CD4-positive, alpha-beta memory T cell (primary cell): Measurements from ENCODE around the gene VILL. TPM values are rescaled to one million over a fixed set of nuclear protein-coding genes. Genes with fewer than 3 reads are reported as not detected.
A peak's percentile ranks its signal among the peaks of the same experiment; 100 is the strongest.

Experiments
- CTCF ChIA-PET: fragments of 350-600 bp; sonication (Branson Sonifier 250); formaldehyde crosslinking; loops from one replicate; lab custom pipeline; 2021; ENCODE audit warnings: inconsistent platforms; ENCODE audit not compliant: partially characterized antibody; lab: Charles Lee
- POLR2A ChIA-PET: fragments of 350-600 bp; sonication (Branson Sonifier 250); formaldehyde crosslinking; loops from one replicate; lab custom pipeline; 2021; ENCODE audit not compliant: partially characterized antibody; lab: Charles Lee
- DNase-seq, 5 donors: peaks; one replicate each; pipeline versions ENCODE4 v3.0.0 to v3.0.0-alpha.2; 2020 to 2022; ENCODE audit warnings: mixed read lengths in 1 of 5
- H3K27ac ChIP-seq: one replicate; pipeline ENCODE4 v1.7.0; 2013; ENCODE audit warnings: low read depth, low read length
- H3K27me3 ChIP-seq: 2 replicates; pipeline ENCODE4 v1.7.0; 2013; ENCODE audit warnings: mild to moderate bottlenecking, low read length, moderate library complexity; ENCODE audit not compliant: insufficient read depth
- H3K36me3 ChIP-seq: 2 replicates; pipeline ENCODE4 v1.7.0; 2013; ENCODE audit warnings: mild to moderate bottlenecking, low read length, moderate library complexity; ENCODE audit not compliant: insufficient read depth
- H3K4me1 ChIP-seq: 2 replicates; pipeline ENCODE4 v1.7.0; 2013; ENCODE audit warnings: mild to moderate bottlenecking, low read length, moderate library complexity; ENCODE audit not compliant: insufficient read depth
- H3K4me3 ChIP-seq, 2 donors: one replicate each; pipeline ENCODE4 v1.7.0; 2013; ENCODE audit warnings: low read length in 2 of 2, mild to moderate bottlenecking in 1 of 2
- H3K9me3 ChIP-seq, 2 donors: one replicate each; pipeline ENCODE4 v1.7.0; 2013; ENCODE audit warnings: low read length in 2 of 2, control low read depth in 1 of 2; ENCODE audit not compliant: control insufficient read depth in 1 of 2
- H3K27ac Mint-ChIP-seq, 7 donors: one replicate each; pipeline ENCODE4 v1.8.0; 2020 to 2021; ENCODE audit warnings: mixed read lengths in 7 of 7, mild to moderate bottlenecking in 6 of 7, inconsistent platforms in 3 of 7, moderate library complexity in 3 of 7
- H3K27me3 Mint-ChIP-seq, 2 donors: one replicate each; pipeline ENCODE4 v1.8.0; 2020 to 2021; ENCODE audit warnings: mixed read lengths in 2 of 2
- H3K36me3 Mint-ChIP-seq, 2 donors: one replicate each; pipeline ENCODE4 v1.8.0; 2020 to 2021; ENCODE audit warnings: mixed read lengths in 2 of 2, inconsistent platforms in 1 of 2, mild to moderate bottlenecking in 1 of 2
- H3K4me1 Mint-ChIP-seq, 4 donors: one replicate each; pipeline ENCODE4 v1.8.0; 2020 to 2021; ENCODE audit warnings: mixed read lengths in 4 of 4, mild to moderate bottlenecking in 1 of 4
- H3K4me3 Mint-ChIP-seq, 8 donors: one replicate each; pipeline ENCODE4 v1.8.0; 2020 to 2021; ENCODE audit warnings: mixed read lengths in 8 of 8, mild to moderate bottlenecking in 7 of 8, moderate library complexity in 6 of 8, inconsistent platforms in 3 of 8
- H3K9me3 Mint-ChIP-seq, 8 donors: one replicate each; pipeline ENCODE4 v1.8.0; 2020 to 2021; ENCODE audit warnings: mixed read lengths in 8 of 8, mild to moderate bottlenecking in 5 of 8, inconsistent platforms in 3 of 8, moderate library complexity in 1 of 8
- intact Hi-C: fragments of 100-400 bp; cut with micrococcal nuclease; formaldehyde crosslinking; loops from one replicate; pipeline ENCODE4 v1.15.1; 2023
- polyA plus RNA-seq, 2 donors: library from polyadenylated mRNA; unstranded; fragments of 300-500 nt; fragmentation: Illumina TruSeq; gene quantifications; one replicate each; pipeline ENCODE4 v1.2.3, GENCODE V29; 2021
- total RNA-seq, 2 experiments: library from RNA; stranded (reverse); gene quantifications; one replicate each; pipeline ENCODE4 v1.2.3, GENCODE V29; 2021

VILL gene
- total and polyA plus RNA-seq, 4 experiments from 2014 or later: 13.4 to 43.4 (median 29.8) TPM

DNA sequence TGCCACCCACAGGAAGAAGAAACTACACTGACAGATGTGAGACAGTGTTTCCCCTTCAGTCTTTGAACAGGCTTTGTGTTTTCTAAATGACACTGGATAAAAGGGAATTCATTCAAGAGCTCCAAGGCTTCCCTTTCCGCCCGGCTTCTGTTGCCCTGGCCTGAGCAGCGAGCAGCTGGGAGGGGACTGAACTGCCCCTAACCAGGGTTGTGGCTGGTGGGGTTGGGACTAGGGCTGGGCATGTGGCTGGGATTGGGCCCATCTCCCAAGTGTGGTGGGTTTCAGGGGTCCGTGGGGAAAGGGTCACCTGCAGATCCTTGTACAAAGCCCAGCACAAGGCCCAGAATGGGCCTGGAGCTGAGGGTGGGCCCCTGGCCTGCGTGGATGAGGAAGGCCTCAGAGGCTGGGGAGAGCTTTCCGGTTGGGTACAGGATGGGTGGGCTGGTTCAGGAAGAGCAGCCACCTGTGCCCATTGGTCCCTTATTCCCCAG lies 10.4 kb downstream of the VILL start:
- Histone ChIP-seq H3K27ac (no peak overlapping the region), H3K36me3 (peaks cover 22% of the 10 kb centered on the region), H3K27me3 (no peaks in the 10 kb centered on the region), H3K4me3 (no peak overlapping the region), H3K9me3 (no peaks in the 10 kb centered on the region), H3K4me1 (peaks cover 38% of the 10 kb centered on the region)
- H3K4me1 Mint-ChIP-seq: peaks cover 34 to 68% (median 52%) of the 10 kb centered on the region in 4 donors
- no peak overlapping the region for H3K4me3 Mint-ChIP-seq
- no peaks in the 10 kb centered on the region for H3K27me3 Mint-ChIP-seq
- CTCF ChIA-PET: interaction anchor here (1.3 to 7.8 kb wide), 3 partner anchors 12 to 39 kb away, joined by 3 to 146 read pairs (median 66); partner anchors contain the start of gene DLEC1
- DNase-seq: peak in 1 of 5 donors; percentile 37
- peaks cover 20 to 49% of the 10 kb centered on the region in 2 donors for H3K36me3 Mint-ChIP-seq
- intact Hi-C loops: no loop called here
- H3K27ac Mint-ChIP-seq: peak overlapping the region in 4 of 7 donors; percentile 6 to 62 (median 30)
- H3K9me3 Mint-ChIP-seq: no peaks in the 10 kb centered on the region
- POLR2A ChIA-PET: interaction anchor here (0.8 to 2.2 kb wide), 6 partner anchors 9 to 164 kb away, joined by 3 to 11 read pairs (median 4); partner anchors contain the start of genes DLEC1 and OXSR1

DNA sequence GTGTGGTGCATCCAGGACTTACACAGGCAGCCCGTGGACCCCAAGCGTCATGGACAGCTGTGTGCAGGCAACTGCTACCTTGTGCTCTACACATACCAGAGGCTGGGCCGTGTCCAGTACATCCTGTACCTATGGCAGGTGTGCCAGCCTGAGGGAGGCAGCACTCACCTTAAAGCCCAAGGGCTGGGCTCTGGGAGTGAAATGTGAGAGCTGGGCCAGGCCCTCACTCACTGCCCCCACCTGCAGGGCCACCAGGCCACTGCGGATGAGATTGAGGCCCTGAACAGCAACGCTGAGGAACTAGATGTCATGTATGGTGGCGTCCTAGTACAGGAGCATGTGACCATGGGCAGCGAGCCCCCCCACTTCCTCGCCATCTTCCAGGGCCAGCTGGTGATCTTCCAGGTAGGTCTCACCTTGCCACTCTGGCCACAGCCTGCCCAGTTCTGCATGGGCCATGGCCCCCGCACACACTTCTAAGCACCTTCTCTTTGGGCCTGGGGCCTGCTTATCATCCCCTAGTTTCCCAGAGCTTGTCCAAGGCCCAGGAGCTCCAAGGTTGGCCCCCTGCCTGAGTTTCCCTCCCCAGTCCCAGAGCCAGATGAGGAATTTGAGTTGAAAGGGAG lies 11.0 kb downstream of the VILL start:
- H3K27ac Mint-ChIP-seq: peak overlapping the region in 1 of 7 donors; percentile 64
- intact Hi-C loops: no loop called here
- H3K36me3 ChIP-seq: peaks cover 25% of the 10 kb centered on the region

DNA sequence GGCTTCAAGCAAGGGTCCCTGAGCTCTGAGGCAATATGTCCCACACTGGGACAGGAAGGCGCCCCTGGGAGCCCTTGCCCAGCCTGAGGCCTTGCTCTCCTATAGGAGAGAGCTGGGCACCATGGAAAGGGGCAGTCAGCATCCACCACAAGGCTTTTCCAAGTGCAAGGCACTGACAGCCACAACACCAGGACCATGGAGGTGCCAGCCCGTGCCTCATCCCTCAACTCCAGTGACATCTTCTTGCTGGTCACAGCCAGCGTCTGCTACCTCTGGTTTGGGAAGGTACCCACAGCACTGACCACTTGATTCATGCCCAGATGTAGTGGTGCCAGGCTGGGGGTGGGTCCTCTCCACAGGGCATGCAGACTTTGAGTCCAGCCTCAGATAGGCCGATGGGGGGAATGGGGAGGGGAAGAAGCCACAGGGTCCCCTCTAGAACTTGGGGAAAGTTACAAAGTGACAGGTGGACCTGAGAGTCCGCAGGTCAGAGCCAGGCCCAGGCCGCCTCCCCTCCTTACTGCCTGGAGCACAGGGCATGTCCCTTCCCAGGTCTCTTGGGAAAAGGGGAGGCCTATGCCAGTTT lies 11.8 kb downstream of the VILL start:
- Histone ChIP-seq H3K9me3 (no peaks in the 10 kb centered on the region), H3K36me3 (peaks cover 33% of the 10 kb centered on the region), H3K27ac (no peak overlapping the region), H3K4me3 (no peak overlapping the region), H3K4me1 (peaks cover 24% of the 10 kb centered on the region), H3K27me3 (no peaks in the 10 kb centered on the region)
- ChIA-PET POLR2A (interaction anchor here (0.6 to 2.2 kb wide), 4 partner anchors 26 to 37 kb away, joined by 3 to 11 read pairs (median 5); partner anchors contain the start of gene DLEC1), CTCF (interaction anchor here (1.1 to 7.8 kb wide), 6 partner anchors 9 to 38 kb away, joined by 3 to 146 read pairs (median 6); partner anchors contain the start of gene DLEC1)
- intact Hi-C loops: no loop called here
- peaks cover 13 to 45% of the 10 kb centered on the region in 2 donors for H3K36me3 Mint-ChIP-seq
- no peak overlapping the region for H3K4me3 Mint-ChIP-seq
- no peaks in the 10 kb centered on the region for H3K9me3 Mint-ChIP-seq
- H3K27me3 Mint-ChIP-seq: no peaks in the 10 kb centered on the region
- peaks cover 25 to 54% (median 39%) of the 10 kb centered on the region in 4 donors for H3K4me1 Mint-ChIP-seq
- no peak for DNase-seq
- peak overlapping the region in 3 of 7 donors; percentile 12 to 68 (median 64) for H3K27ac Mint-ChIP-seq

More for the DNA sequence above, 11.0 kb downstream of the VILL start:
- ChIA-PET POLR2A (interaction anchor here (0.6 to 2.2 kb wide), 7 partner anchors 8 to 163 kb away, joined by 3 to 11 read pairs (median 3); partner anchors contain the start of genes DLEC1 and OXSR1), CTCF (interaction anchor here (1.3 to 7.8 kb wide), 3 partner anchors 11 to 39 kb away, joined by 3 to 146 read pairs (median 66); partner anchors contain the start of gene DLEC1)
- peaks cover 29 to 62% (median 47%) of the 10 kb centered on the region in 4 donors for H3K4me1 Mint-ChIP-seq
- peaks cover 33% of the 10 kb centered on the region for H3K4me1 ChIP-seq
- H3K36me3 Mint-ChIP-seq: peaks cover 15 to 48% of the 10 kb centered on the region in 2 donors
- no peak overlapping the region for H3K27ac ChIP-seq
- no peaks in the 10 kb centered on the region for H3K27me3 Mint-ChIP-seq
- no peaks in the 10 kb centered on the region for H3K9me3 ChIP-seq
- no peaks in the 10 kb centered on the region for H3K27me3 ChIP-seq
- H3K9me3 Mint-ChIP-seq: no peaks in the 10 kb centered on the region
- H3K4me3 ChIP-seq: no peak overlapping the region
- DNase-seq: peak in 1 of 5 donors; percentile 34
- no peak overlapping the region for H3K4me3 Mint-ChIP-seq

GRCh38 chr3:38002940-38003339 lies 12.4 kb downstream of the VILL start:
- Histone ChIP-seq H3K27me3 (no peaks in the 10 kb centered on the region), H3K36me3 (peaks cover 38% of the 10 kb centered on the region), H3K27ac (no peak overlapping the region), H3K4me3 (no peak overlapping the region), H3K9me3 (no peaks in the 10 kb centered on the region), H3K4me1 (peaks cover 19% of the 10 kb centered on the region)
- no peak overlapping the region for H3K4me3 Mint-ChIP-seq
- CTCF ChIA-PET: interaction anchor here (0.6 to 7.8 kb wide), 16 partner anchors 8 to 162 kb away, joined by 3 to 146 read pairs (median 6); partner anchors contain the start of genes DLEC1, OXSR1 and PLCD1
- peaks cover 17 to 50% of the 10 kb centered on the region in 2 donors for H3K36me3 Mint-ChIP-seq
- POLR2A ChIA-PET: interaction anchor here (1.5 to 4.9 kb wide), 2 partner anchors 29 to 36 kb away, joined by 12 to 48 read pairs; partner anchors contain the start of gene DLEC1
- peak in 1 of 5 donors; percentile 10 for DNase-seq
- intact Hi-C loops: loop anchor here (1.0 kb wide), 1 partner anchor 29 kb away; no protein-coding TSS in a partner anchor
- H3K27ac Mint-ChIP-seq: peak overlapping the region in 6 of 7 donors; percentile 17 to 78 (median 74)
- no peaks in the 10 kb centered on the region for H3K27me3 Mint-ChIP-seq
- no peaks in the 10 kb centered on the region for H3K9me3 Mint-ChIP-seq
- H3K4me1 Mint-ChIP-seq: peaks cover 24 to 50% (median 36%) of the 10 kb centered on the region in 4 donors

GRCh38 chr3:38003371-38003816 lies 12.8 kb downstream of the VILL start:
- peak; percentile 51 to 63 (median 56) for DNase-seq
- H3K4me1 ChIP-seq: peaks cover 14% of the 10 kb centered on the region
- intact Hi-C loops: loop anchor here (1.0 kb wide), 1 partner anchor 29 kb away; no protein-coding TSS in a partner anchor
- H3K36me3 ChIP-seq: peaks cover 43% of the 10 kb centered on the region
- no peaks in the 10 kb centered on the region for H3K27me3 ChIP-seq
- POLR2A ChIA-PET: interaction anchor here (0.9 to 4.9 kb wide), 4 partner anchors 20 to 36 kb away, joined by 3 to 48 read pairs (median 8); partner anchors contain the start of genes DLEC1 and PLCD1
- H3K9me3 ChIP-seq: no peaks in the 10 kb centered on the region
- Mint-ChIP-seq H3K36me3 (peaks cover 17 to 52% of the 10 kb centered on the region in 2 donors), H3K27me3 (no peaks in the 10 kb centered on the region), H3K27ac (peak overlapping the region in 6 of 7 donors; percentile 35 to 78 (median 74)), H3K4me1 (peaks cover 19 to 46% (median 32%) of the 10 kb centered on the region in 4 donors), H3K4me3 (no peak overlapping the region), H3K9me3 (no peaks in the 10 kb centered on the region)
- H3K27ac ChIP-seq: peak overlapping the region; percentile 10
- no peak overlapping the region for H3K4me3 ChIP-seq
- CTCF ChIA-PET: interaction anchor here (0.6 to 7.8 kb wide), 22 partner anchors 8 to 648 kb away, joined by 3 to 146 read pairs (median 4); partner anchors contain the start of genes DLEC1, EXOG, OXSR1 and PLCD1

GRCh38 chr3:38003817-38004414 lies 13.3 kb downstream of the VILL start:
- intact Hi-C loops: loop anchor here (1.0 kb wide), 2 partner anchors 30 to 36 kb away; no protein-coding TSS in a partner anchor
- Mint-ChIP-seq H3K36me3 (peaks cover 17 to 53% of the 10 kb centered on the region in 2 donors), H3K27ac (peak overlapping the region in 5 of 7 donors; percentile 55 to 92 (median 77)), H3K4me1 (peaks cover 15 to 41% (median 28%) of the 10 kb centered on the region in 4 donors), H3K27me3 (no peaks in the 10 kb centered on the region), H3K9me3 (no peaks in the 10 kb centered on the region), H3K4me3 (peak overlapping the region in 1 of 8 donors; percentile 52)
- Histone ChIP-seq H3K4me1 (peaks cover 10% of the 10 kb centered on the region), H3K9me3 (no peaks in the 10 kb centered on the region), H3K27me3 (no peaks in the 10 kb centered on the region), H3K36me3 (peaks cover 48% of the 10 kb centered on the region), H3K4me3 (no peak overlapping the region), H3K27ac (peak overlapping the region; percentile 10)
- ChIA-PET CTCF (interaction anchor here (0.6 to 7.8 kb wide), 21 partner anchors 9 to 648 kb away, joined by 3 to 146 read pairs (median 4); partner anchors contain the start of genes DLEC1, EXOG, OXSR1 and PLCD1), POLR2A (interaction anchor here (0.9 to 4.9 kb wide), 4 partner anchors 20 to 35 kb away, joined by 3 to 48 read pairs (median 8); partner anchors contain the start of genes DLEC1 and PLCD1)
- no peak for DNase-seq
